Naive thymus-derived CD8-positive, alpha-beta T cell (primary cell): ENCODE results near the gene CPS1. TPM values are rescaled to one million over a fixed set of nuclear protein-coding genes. Genes with fewer than 3 reads are reported as not detected.
A peak's percentile ranks its signal among the peaks of the same experiment; 100 is the strongest.

Source experiments
- ATAC-seq, 2 donors: fragments of 150-1000 bp; cut with Tn5 transposase in 1 of 2; sonication (Bioruptor Pico), chemical (Tn5 transposase) in 1 of 2; 1 replicate in 1 of 2; 2 replicates in 1 of 2; pipeline ENCODE4 v1.10.0; 2021; ENCODE audit warnings: mild to moderate bottlenecking in 2 of 2, moderate library complexity in 2 of 2
- POLR2A ChIA-PET: fragments of 350-600 bp; sonication (Branson Sonifier 250); formaldehyde crosslinking; loops from one replicate; lab custom pipeline; 2021; ENCODE audit warnings: antibody characterized with exemption; lab: Charles Lee
- DNase-seq, 10 donors: peaks; one replicate each; pipeline versions ENCODE4 v3.0.0 to v3.0.0-alpha.2; 2020 to 2022
- H3K27ac Mint-ChIP-seq, 10 donors: one replicate each; pipeline ENCODE4 v1.8.0; 2020 to 2022; ENCODE audit warnings: mild to moderate bottlenecking in 10 of 10, mixed read lengths in 10 of 10, moderate library complexity in 4 of 10, inconsistent platforms in 1 of 10
- H3K27me3 Mint-ChIP-seq, 5 donors: one replicate each; pipeline ENCODE4 v1.8.0; 2021 to 2022; ENCODE audit warnings: mixed read lengths in 5 of 5
- H3K36me3 Mint-ChIP-seq, 3 donors: one replicate each; pipeline ENCODE4 v1.8.0; 2020 to 2022; ENCODE audit warnings: mixed read lengths in 3 of 3, mild to moderate bottlenecking in 2 of 3, inconsistent platforms in 1 of 3
- H3K4me1 Mint-ChIP-seq, 4 donors: one replicate each; pipeline ENCODE4 v1.8.0; 2021 to 2022; ENCODE audit warnings: mixed read lengths in 4 of 4
- H3K4me3 Mint-ChIP-seq, 10 donors: one replicate each; pipeline ENCODE4 v1.8.0; 2020 to 2022; ENCODE audit warnings: mild to moderate bottlenecking in 10 of 10, mixed read lengths in 10 of 10, moderate library complexity in 6 of 10, inconsistent platforms in 1 of 10
- H3K9me3 Mint-ChIP-seq, 9 donors: one replicate each; pipeline ENCODE4 v1.8.0; 2020 to 2022; ENCODE audit warnings: mixed read lengths in 9 of 9, mild to moderate bottlenecking in 3 of 9, inconsistent platforms in 1 of 9, moderate library complexity in 1 of 9
- polyA plus RNA-seq, 3 donors: library from polyadenylated mRNA; unstranded; fragments of 300-500 nt; fragmentation: Illumina TruSeq; gene quantifications; one replicate each; pipeline ENCODE4 v1.2.3, GENCODE V29; 2021
- total RNA-seq, 8 experiments: library from RNA in 2 of 8; stranded (reverse) in 2 of 8; gene quantifications; one replicate each; pipeline ENCODE4 v1.2.3 and lab custom pipeline; 2021 to 2026

CPS1 gene
- total and polyA plus RNA-seq, 5 experiments from 2014 or later, result 0.46 to 0.55 (median 0.49) TPM; not detected in 2

GRCh38 chr2:210591663-210592062, 35.3 kb downstream of the CPS1 start:
- Mint-ChIP-seq H3K4me1 (no peaks in the 10 kb centered on the region), H3K27ac (no peak overlapping the region), H3K27me3 (peaks cover 0 to 4% (median 0%) of the 10 kb centered on the region in 5 donors), H3K4me3 (no peak overlapping the region), H3K9me3 (no peaks in the 10 kb centered on the region), H3K36me3 (peaks cover 0 to 2% (median 0%) of the 10 kb centered on the region in 3 donors)
- POLR2A ChIA-PET, result no interaction called here
- no peak for DNase-seq
- ATAC-seq, result no peak

DNA sequence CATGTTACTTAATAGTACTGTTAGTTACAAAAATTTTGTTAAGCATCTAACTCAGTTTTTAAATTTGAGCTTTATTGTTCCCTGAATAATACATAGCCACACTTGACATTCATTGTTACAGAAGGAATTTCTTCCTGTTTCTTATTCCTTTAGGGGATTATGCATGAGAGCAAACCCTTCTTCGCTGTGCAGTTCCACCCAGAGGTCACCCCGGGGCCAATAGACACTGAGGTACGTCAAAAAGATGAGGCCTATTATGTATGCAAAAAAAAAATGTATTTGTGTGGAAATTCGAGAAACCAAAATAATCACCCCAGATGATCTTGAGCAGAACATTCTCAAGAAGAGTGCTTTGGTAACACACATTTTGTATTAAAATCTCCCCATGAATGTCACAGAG, 36.3 kb downstream of the CPS1 start:
- Mint-ChIP-seq H3K36me3 (peaks cover 0 to 3% (median 1%) of the 10 kb centered on the region in 3 donors), H3K4me1 (no peaks in the 10 kb centered on the region), H3K9me3 (peaks cover 0 to 4% (median under 1%) of the 10 kb centered on the region in 9 donors), H3K27ac (no peak overlapping the region), H3K27me3 (peaks cover 0 to 4% (median 0%) of the 10 kb centered on the region in 5 donors), H3K4me3 (no peak overlapping the region)
- DNase-seq, result no peak
- POLR2A ChIA-PET, result no interaction called here
- no peak for ATAC-seq

- no peak overlapping the region for H3K27ac Mint-ChIP-seq
- no peak overlapping the region for H3K4me3 Mint-ChIP-seq
- no peak for ATAC-seq
- DNase-seq, result no peak
- peaks cover 0 to 6% (median 5%) of the 10 kb centered on the region in 3 donors for H3K36me3 Mint-ChIP-seq
- peaks cover 0 to 8% (median 4%) of the 10 kb centered on the region in 9 donors for H3K9me3 Mint-ChIP-seq
- POLR2A ChIA-PET, result no interaction called here
- no peaks in the 10 kb centered on the region for H3K4me1 Mint-ChIP-seq
- peaks cover 0 to 4% (median 0%) of the 10 kb centered on the region in 5 donors for H3K27me3 Mint-ChIP-seq
These were observed 36.8 kb downstream of the CPS1 start for GRCh38 chr2:210593166-210593565.

DNA sequence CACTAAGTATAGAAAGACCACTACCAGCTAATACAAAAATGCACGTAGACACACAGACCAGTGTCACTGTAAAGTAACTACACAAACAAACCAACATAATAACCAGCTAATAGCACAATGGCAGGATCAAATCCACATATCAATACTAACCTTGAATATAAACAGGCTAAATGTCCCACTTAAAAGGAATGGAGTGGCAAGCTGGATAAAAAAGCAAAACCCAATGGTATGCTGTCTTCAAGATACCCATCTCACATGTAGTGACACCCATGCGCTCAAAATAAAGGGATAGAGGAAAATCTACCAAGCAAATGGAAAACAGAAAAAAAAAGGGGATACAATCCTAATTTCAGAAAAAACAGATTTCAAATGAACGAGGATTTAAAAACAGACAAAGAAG, 41.8 kb downstream of the CPS1 start:
- Mint-ChIP-seq H3K4me1 (no peaks in the 10 kb centered on the region), H3K27me3 (no peaks in the 10 kb centered on the region), H3K4me3 (no peak overlapping the region), H3K27ac (no peak overlapping the region), H3K9me3 (peaks cover 0 to 12% (median 4%) of the 10 kb centered on the region in 9 donors), H3K36me3 (peaks cover 0 to 11% (median 9%) of the 10 kb centered on the region in 3 donors)
- ATAC-seq, result no peak
- POLR2A ChIA-PET, result no interaction called here
- no peak for DNase-seq

DNA sequence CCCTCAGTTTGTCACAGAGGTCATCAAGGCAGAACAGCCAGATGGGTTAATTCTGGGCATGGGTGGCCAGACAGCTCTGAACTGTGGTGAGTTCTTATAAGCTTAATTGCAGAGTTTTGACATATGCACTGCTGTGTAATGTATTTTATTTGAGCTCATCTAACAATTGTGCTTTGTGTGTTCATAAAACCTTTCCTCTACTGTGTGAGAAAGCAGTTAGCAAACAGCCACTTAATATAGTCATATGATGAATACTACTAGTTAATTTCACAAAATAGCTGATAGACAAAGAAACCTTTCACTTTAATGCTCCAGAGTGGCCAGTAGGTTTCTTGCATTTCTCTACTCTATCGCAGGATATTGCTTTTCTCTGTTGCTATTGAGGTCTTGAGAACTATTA, 43.1 kb downstream of the CPS1 start:
- peaks cover 0 to 11% (median 9%) of the 10 kb centered on the region in 3 donors for H3K36me3 Mint-ChIP-seq
- POLR2A ChIA-PET, result no interaction called here
- H3K4me1 Mint-ChIP-seq, result no peaks in the 10 kb centered on the region
- no peak overlapping the region for H3K4me3 Mint-ChIP-seq
- DNase-seq (no peak), ATAC-seq (no peak)
- H3K9me3 Mint-ChIP-seq, result peaks cover 0 to 12% (median 4%) of the 10 kb centered on the region in 9 donors
- no peaks in the 10 kb centered on the region for H3K27me3 Mint-ChIP-seq
- no peak overlapping the region for H3K27ac Mint-ChIP-seq

DNA sequence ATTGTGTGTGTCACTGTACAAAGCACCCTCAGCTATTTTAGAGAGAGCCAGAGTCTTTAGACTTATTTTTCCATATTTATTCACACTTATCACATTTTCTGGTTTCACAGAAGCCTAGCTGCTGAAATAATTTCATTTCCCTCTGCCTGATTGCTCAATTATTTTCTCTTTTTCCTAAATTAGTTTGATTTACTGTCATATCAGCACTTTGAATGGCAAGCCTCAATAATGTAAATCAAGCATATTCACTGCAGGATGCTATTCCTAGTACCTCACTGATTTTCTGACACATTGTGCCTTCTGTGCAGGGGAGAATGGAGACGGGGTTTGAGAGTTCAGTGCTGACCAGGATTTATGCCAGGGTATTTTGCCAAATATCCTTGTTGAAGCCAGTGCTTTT, 48.3 kb downstream of the CPS1 start:
- no peak overlapping the region for H3K27ac Mint-ChIP-seq
- no peak overlapping the region for H3K4me3 Mint-ChIP-seq
- no peaks in the 10 kb centered on the region for H3K9me3 Mint-ChIP-seq
- peaks cover 0 to 5% (median 0%) of the 10 kb centered on the region in 3 donors for H3K36me3 Mint-ChIP-seq
- H3K27me3 Mint-ChIP-seq, result no peaks in the 10 kb centered on the region
- ATAC-seq (no peak), DNase-seq (no peak)
- POLR2A ChIA-PET, result no interaction called here
- H3K4me1 Mint-ChIP-seq, result no peaks in the 10 kb centered on the region

DNA sequence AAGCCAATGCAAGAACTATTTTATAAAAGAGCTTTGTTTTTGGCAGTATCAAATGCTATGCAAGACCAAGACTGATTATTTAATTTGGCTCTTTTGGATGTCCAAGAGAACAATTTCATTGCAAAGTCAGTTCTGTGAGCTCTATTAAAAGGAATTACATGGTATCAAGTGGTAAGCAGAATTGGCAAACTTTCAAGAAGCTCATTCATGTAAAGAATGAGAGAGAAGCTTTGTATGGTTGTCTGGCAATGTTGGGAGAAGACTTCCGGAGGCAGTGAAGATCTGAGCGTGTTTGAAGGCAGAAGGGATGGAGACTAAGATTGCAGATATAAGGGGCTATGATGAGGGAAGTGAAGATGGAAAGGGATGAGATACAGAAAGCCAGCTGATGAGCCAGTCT, 49.6 kb downstream of the CPS1 start:
- Mint-ChIP-seq H3K27ac (no peak overlapping the region), H3K36me3 (peaks cover 0 to 2% (median 0%) of the 10 kb centered on the region in 3 donors), H3K4me1 (no peaks in the 10 kb centered on the region), H3K9me3 (no peaks in the 10 kb centered on the region), H3K4me3 (no peak overlapping the region), H3K27me3 (no peaks in the 10 kb centered on the region)
- ATAC-seq (no peak), DNase-seq (no peak)
- POLR2A ChIA-PET, result no interaction called here

DNA sequence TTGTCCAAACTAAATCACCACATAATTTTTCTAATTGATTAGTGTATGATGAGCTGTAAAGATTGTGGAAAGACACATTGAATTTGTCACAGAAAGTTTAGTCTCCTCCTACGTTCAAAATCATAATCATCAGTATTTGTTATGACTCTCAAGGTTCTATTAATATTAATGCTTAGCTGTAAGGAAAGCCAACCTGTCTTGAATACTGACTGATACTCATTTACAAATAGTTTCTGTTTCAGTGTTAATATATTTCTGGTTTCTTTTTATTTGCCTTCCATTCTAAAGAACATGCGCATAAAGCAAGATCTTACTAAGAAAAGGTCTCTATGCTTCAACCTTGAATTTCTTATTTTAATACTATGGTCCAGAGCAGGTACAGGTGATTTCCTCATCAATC, 55.1 kb downstream of the CPS1 start:
- ATAC-seq (no peak), DNase-seq (no peak)
- no peak overlapping the region for H3K27ac Mint-ChIP-seq
- H3K4me3 Mint-ChIP-seq, result no peak overlapping the region
- POLR2A ChIA-PET, result no interaction called here
- H3K4me1 Mint-ChIP-seq, result no peaks in the 10 kb centered on the region
- peaks cover 0 to 3% (median 0%) of the 10 kb centered on the region in 9 donors for H3K9me3 Mint-ChIP-seq
- peaks cover 0 to 4% (median 0%) of the 10 kb centered on the region in 5 donors for H3K27me3 Mint-ChIP-seq
- H3K36me3 Mint-ChIP-seq, result no peaks in the 10 kb centered on the region

- ATAC-seq (no peak), DNase-seq (no peak)
- POLR2A ChIA-PET, result no interaction called here
- Mint-ChIP-seq H3K36me3 (no peaks in the 10 kb centered on the region), H3K27me3 (peaks cover 0 to 4% (median 0%) of the 10 kb centered on the region in 5 donors), H3K4me3 (no peak overlapping the region), H3K9me3 (peaks cover 0 to 3% (median 0%) of the 10 kb centered on the region in 9 donors), H3K4me1 (no peaks in the 10 kb centered on the region), H3K27ac (no peak overlapping the region)
These were observed 59.7 kb downstream of the CPS1 start for GRCh38 chr2:210616074-210616473.

GRCh38 chr2:210617318-210617717, 60.9 kb downstream of the CPS1 start:
- H3K4me3 Mint-ChIP-seq, result no peak overlapping the region
- no peaks in the 10 kb centered on the region for H3K4me1 Mint-ChIP-seq
- POLR2A ChIA-PET, result no interaction called here
- H3K9me3 Mint-ChIP-seq, result peaks cover 0 to 3% (median 0%) of the 10 kb centered on the region in 9 donors
- H3K27ac Mint-ChIP-seq, result no peak overlapping the region
- DNase-seq (no peak), ATAC-seq (no peak)
- H3K36me3 Mint-ChIP-seq, result no peaks in the 10 kb centered on the region
- peaks cover 0 to 4% (median 0%) of the 10 kb centered on the region in 5 donors for H3K27me3 Mint-ChIP-seq

GRCh38 chr2:210617732-210618330, 61.4 kb downstream of the CPS1 start:
- H3K4me3 Mint-ChIP-seq, result no peak overlapping the region
- peaks cover 0 to 3% (median 0%) of the 10 kb centered on the region in 9 donors for H3K9me3 Mint-ChIP-seq
- peaks cover 0 to 4% (median 0%) of the 10 kb centered on the region in 5 donors for H3K27me3 Mint-ChIP-seq
- H3K27ac Mint-ChIP-seq, result no peak overlapping the region
- POLR2A ChIA-PET, result no interaction called here
- ATAC-seq (no peak), DNase-seq (peak in 1 of 10 donors; percentile 3)
- no peaks in the 10 kb centered on the region for H3K36me3 Mint-ChIP-seq
- H3K4me1 Mint-ChIP-seq, result no peaks in the 10 kb centered on the region

- Mint-ChIP-seq H3K27me3 (peaks cover 0 to 2% (median 0%) of the 10 kb centered on the region in 5 donors), H3K36me3 (no peaks in the 10 kb centered on the region), H3K4me1 (no peaks in the 10 kb centered on the region), H3K4me3 (no peak overlapping the region), H3K27ac (no peak overlapping the region), H3K9me3 (no peaks in the 10 kb centered on the region)
- DNase-seq, result no peak
- ATAC-seq, result no peak
- POLR2A ChIA-PET, result no interaction called here
These were observed 64.1 kb downstream of the CPS1 start for GRCh38 chr2:210620456-210620855.

GRCh38 chr2:210623506-210623905, 67.1 kb downstream of the CPS1 start:
- H3K4me3 Mint-ChIP-seq, result no peak overlapping the region
- no peak for DNase-seq
- H3K36me3 Mint-ChIP-seq, result no peaks in the 10 kb centered on the region
- POLR2A ChIA-PET, result no interaction called here
- peaks cover 0 to 6% (median 2%) of the 10 kb centered on the region in 5 donors for H3K27me3 Mint-ChIP-seq
- H3K9me3 Mint-ChIP-seq, result no peaks in the 10 kb centered on the region
- ATAC-seq, result no peak
- no peak overlapping the region for H3K27ac Mint-ChIP-seq
- no peaks in the 10 kb centered on the region for H3K4me1 Mint-ChIP-seq

GRCh38 chr2:210626849-210627248, 70.5 kb downstream of the CPS1 start:
- peaks cover 0 to 5% (median 2%) of the 10 kb centered on the region in 5 donors for H3K27me3 Mint-ChIP-seq
- H3K4me1 Mint-ChIP-seq, result no peaks in the 10 kb centered on the region
- H3K27ac Mint-ChIP-seq, result no peak overlapping the region
- POLR2A ChIA-PET, result no interaction called here
- DNase-seq (no peak), ATAC-seq (no peak)
- H3K4me3 Mint-ChIP-seq, result no peak overlapping the region
- H3K9me3 Mint-ChIP-seq, result no peaks in the 10 kb centered on the region
- no peaks in the 10 kb centered on the region for H3K36me3 Mint-ChIP-seq
